Fibroblast of skin of left quadriceps (primary cell): Measurements from ENCODE around the gene XRCC5.

Source experiments
- DNase-seq, 2 experiments: peaks; one replicate each; pipeline ENCODE4 v3.0.0-alpha.2; 2013; ENCODE audit warnings: low read depth in 2 of 2

Gene XRCC5

DNA sequence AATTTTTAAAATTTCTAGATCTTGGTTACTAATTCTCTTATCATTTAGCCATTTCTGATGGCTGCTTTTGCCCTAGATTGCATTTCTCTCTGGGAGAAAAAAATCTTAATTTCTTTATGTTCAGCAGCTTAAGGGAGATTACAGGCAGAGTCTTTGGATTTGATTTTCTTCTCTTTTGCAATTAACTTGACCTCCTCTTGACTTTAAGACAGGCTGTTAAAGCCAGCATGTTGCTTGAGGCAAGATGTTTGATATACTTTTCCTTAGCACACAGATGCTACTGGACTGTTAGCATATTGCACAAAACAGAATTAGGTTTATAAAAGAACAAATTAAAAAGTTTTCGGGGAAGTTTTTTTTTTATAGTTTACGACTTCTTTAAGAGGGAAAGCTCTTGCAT is 50.0 kb downstream of the XRCC5 start:
- no peak for DNase-seq

DNA sequence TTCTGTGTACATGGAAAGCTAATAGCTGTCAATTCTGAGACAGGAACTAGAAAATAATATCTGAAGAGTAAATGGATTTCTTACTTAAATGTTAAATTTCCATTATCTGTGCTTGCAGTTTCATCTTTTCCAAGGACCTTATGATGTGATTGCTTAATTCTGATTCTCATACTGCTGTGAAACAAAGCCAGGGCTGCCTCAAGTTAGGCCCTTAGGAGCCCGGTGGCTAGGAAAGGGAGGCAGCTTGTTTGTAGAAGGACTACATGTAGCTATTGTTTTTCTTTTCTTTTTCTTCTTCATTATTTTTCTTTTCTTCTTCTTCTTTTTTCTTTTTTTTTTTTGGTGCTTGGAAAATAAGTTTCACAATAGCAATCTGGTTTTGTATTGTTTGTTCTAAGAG is 50.5 kb downstream of the XRCC5 start:
- no peak for DNase-seq

DNA sequence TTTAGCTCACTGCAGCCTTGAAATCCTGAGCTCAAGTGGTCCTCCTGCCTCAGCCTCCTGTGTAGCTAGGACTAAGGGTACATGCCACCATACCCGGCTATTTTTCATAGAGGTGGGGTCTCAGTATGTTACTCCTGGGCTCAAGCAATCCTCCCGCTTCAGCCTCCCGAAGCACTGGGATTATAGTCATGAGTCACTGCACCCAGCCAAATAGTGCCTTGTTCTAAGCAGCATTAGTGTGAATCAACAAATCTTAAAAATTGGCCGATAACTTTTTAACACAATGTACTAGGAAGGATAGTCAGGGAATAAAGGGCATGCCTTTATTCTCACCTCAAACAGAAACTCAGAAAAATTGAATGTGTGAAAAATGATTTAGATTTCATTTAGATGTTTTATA is 51.6 kb downstream of the XRCC5 start:
- no peak for DNase-seq

DNA sequence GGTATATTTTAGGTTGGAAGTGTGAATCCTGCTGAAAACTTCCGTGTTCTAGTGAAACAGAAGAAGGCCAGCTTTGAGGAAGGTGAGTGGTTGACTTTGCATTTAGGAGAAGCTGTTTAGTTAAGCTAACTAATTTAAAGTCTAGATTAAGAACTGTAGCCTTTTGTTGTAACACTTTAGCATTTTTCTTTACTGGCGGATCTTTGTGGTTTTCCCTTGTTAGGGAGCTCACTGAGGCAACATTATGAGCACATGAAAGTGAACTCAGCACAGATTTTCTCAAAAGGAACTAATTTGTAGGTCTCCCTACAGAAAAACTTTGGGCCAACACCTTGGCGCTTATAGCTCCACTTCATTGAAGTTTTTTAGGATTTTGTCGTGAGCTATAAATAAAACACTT is 52.8 kb downstream of the XRCC5 start:
- no peak for DNase-seq

DNA sequence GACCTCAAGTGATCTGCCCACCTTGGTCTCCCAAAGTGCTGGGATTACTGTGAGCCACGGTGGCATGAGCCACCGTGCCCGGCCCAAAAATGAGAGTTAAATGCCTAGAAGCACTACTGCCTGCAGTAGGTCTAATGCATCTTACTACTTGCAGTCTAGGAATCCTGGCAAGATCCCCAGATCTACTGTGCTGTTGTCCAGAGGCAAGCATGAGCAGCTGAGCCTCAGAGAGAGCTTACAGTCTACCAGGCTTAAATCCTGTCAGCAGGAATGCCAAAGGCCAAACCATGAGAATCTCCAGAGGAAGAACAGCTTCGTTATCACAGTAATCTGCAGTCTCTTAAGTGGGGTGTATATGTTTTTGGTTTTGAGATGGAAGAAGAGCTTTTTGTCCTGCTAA is 54.4 kb downstream of the XRCC5 start:
- no peak for DNase-seq

DNA sequence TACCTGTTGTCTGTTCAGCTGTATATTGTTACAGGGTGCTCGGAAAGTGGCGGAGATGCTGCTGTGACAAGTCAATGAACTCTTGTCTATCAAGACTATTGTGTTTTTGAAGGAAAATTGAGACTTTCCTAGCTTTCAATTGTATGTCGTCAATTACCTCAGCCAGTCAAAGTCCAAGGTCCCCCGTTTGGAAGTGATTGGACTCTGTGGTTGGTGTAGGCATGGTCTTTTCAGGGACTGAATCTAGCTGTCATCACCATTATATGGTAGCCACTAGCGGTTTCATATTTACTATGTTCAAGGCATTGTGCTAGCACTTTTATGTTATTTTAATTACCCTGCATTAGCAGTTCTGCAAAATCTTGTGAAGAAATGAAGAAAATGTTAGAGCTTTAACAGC is 54.9 kb downstream of the XRCC5 start:
- DNase-seq = no peak

DNA sequence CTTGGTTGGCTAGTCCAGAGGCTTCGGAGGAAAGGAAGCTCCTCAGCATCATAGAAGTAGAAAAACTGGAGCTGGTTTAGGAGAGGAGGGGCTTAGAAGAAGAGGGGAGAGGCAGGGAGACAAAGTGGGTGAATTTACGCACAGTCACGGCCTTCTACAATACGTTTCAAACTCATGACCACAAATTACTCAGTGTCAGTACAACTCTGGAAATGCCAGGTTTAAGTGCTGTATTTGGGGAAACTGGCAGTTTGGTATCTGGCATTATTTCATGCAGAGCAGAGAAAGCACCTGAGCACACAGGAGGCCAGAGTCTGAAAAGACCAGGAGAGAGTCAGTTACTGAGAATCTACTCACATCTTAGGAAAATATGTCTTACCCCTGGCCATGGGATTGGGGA is 55.4 kb downstream of the XRCC5 start:
- no peak for DNase-seq

DNA sequence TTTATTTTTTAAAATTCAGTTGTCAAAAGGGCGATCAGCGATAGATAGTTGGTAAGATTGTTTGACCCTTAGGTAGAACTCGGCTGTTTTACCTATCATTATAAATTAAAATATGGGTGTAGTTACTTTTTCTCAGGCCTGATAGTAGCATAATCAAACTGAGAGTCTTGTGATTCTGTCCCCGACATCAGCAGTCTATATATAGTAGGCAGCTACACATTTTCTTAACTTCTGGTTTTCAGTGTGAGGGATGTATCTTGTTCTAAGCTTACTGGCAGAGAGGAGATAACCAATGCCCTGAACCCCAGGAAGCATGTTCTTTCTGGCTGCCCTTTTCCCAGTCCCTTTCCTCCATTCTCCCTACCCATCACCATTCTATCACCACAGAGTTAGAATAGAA is 56.6 kb downstream of the XRCC5 start:
- DNase-seq = no peak

DNA sequence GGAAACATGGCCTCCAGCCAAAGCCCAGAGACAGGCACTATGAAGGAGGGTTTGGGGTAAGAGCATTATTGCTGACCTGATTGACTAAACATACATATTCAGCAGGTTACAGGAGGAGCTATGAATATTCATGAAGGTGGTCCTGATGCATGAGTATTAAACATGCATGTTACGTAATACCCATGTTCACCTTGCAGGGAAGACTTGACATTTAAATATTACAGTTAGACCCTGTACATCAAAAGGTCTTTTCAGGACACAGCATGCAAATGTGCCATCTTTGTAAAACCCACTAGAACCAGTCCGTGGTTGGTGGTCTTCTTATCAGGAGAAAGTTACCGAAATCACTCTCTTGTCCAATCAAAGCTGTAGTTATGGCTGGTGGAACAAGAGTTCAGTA is 59.9 kb downstream of the XRCC5 start:
- no peak for DNase-seq

DNA sequence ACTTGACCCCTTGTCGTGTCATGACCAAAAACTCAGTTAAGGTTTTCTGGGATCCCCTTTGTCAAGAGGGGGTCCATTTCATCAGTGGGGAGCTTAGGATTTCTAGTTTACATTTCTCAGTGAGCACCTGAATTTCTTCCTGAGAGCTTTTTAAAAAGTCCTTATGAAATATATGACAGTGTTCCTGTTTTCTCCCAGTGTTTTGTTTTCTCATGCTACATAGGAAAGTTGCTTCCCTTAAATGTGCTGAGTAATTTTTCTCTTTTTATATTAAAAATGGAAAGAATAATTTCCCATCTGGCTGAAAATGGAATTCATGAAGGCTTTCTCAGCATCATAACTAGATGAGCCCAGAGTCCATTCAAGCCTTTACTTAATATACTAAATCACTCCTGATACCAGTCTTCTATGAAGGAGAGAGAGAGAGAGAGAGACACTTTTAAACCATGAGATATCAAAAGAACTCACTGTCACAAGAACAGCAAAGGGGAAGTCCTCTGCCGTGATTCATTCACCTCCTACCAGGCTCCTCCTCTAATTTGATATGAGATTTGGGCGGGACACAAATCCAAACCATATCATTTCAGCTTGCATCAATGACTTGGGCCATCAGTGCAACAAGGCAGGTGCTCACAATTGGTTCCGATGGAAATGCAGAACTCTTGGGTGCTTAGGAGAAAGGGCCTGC is 61.1 kb downstream of the XRCC5 start:
- no peak for DNase-seq

DNA sequence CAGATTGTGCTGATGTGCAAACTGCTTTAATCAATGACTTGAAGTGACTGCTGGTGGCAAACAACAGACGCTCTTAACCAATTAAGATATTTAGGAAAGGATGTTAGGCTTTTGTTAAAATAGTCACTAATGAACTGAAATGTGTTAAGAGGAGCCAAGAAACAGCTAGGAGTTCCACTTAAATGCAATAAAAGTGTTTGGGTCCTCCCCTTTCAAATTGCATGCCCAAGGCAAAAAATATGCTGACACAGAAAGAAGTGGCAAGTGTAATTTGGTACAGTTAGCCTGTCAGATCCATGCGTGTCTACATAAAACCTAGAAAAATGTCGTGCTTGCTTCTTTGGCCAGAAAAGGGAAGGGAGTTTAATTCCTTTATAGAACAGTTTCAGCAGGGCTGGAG is 61.9 kb downstream of the XRCC5 start:
- DNase-seq = no peak

DNA sequence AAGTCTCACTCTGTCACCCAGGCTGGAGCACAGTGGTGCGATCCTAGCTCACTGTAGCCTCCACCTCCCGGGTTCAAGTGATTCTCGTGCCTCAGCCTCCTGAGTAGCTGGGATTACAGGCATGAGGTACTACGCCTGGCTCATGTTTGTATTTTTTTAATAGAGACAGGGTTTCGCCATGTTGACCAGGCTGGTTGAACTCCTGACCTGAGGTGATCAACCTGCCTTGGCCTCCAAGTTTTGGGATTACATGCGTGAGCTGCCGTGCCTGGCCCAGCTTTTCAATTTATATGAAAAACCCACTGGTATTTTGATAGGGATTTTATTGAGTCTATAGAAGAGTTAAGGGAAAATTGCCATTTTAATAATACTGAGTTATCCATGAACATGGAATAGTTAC is 63.3 kb downstream of the XRCC5 start:
- no peak for DNase-seq

DNA sequence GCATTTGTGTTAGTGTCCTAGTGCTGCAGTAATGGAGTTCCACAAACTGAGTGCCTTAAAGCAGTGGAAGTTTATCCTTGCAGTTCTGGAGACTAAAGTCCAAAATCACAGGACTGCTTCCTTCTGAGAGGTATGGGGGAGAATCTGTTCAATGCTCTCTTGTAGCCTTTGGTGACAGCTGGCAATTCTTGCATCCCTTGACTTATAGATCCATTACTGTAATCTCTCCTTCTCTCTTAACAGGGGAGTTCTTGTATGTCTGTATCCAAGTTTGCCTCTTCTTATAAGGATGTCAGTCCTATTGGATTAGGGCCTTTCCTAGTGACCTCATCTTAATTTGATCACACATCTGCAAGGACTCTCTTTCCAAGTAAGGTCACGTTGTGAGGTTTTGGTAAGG is 69.9 kb downstream of the XRCC5 start:
- no peak for DNase-seq

DNA sequence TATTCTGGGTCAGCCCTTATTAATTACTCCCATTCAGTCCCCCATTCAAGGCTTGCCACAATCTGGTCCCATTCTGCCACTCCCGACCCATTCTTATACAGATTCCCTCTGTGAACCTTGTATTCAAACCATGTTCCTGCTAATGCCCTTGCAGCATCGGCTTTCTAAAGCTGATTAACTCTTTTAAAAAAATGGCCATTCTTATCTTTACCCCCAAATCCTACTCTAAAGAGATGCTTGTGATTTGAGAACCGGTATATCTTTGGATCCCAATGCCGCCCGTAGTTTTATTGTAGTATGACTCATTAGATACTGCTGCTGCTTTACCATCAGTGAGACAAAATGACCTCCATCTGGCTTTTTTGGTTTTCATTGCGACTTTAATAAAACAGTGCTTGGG is 72.2 kb downstream of the XRCC5 start:
- no peak for DNase-seq

DNA sequence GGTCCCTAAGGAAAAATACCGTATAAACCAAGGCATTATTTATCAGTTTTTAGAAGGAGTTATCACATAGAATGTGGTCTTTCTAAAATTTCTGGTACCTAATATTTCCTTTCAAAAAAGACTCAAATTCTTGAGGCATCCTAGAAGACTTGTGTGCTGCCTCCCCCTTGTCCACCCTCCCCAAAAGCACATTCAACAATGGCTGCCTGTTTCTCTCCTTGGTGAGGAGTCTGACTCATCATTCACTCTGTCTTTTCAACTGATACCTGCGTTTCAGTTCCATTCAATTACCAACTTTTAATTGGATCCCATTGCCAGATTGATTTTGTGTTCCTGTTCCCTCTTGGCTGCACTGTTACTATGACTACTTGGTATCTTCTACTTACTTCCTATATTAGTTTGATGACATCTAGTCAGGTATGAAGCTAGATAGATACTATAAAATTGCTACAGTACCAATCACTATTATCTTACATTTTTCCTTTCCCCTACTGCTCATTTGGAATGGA is 72.9 kb downstream of the XRCC5 start:
- DNase-seq = no peak

DNA sequence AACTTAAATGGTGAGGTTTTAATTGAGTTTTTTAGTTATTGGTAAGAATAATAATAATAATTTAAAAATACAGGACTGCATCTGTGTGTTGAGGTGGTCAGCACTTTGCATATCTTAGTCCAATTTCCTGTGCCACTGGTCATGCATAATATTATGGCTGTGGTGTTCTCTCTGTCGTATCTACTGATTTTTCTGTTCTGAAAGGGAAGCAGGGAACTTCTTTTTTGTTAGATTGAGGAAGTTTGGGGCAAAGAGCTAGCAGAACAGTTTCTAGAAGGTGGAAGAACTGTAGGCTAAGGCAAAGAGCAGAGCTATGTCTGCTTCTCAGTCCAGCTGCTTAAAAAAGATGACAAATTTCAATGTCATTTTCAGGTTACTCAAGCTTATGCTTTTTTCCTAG is 74.3 kb downstream of the XRCC5 start:
- DNase-seq = no peak

DNA sequence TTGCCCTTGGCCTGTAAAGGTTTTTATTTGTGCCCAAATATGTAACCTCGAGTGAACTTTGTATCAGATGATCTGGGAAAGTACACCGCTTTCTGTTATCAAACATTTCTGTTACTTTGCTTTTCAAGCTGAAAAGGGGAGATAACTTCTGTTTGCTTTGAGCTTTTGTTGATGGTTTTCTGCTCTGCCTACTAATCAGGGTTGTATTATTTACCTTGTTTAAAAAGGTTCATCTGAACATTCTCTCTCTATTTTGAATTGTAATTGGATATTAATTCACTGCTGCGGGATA is 79.4 kb downstream of the XRCC5 start:
- DNase-seq = no peak

DNA sequence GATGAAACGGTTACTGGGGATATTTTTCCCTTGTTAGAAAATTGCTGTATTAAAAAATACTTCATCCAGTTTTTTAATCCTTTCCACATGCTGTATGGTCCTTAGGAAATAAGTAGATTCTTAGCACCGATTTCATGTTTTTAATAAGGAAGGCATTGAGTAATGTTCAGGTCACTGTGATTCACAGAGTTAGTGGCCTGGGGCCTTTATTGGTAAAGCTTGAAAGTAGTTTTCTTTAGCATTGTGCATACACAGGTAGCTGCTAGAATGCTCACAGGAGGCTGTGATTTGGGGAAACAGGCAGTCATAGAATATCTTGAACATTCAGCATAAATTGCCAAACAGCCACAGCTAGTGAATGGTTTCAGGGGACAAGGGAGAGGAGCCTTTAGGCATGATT is 79.8 kb downstream of the XRCC5 start:
- peak; percentile 27 to 28 for DNase-seq

DNA sequence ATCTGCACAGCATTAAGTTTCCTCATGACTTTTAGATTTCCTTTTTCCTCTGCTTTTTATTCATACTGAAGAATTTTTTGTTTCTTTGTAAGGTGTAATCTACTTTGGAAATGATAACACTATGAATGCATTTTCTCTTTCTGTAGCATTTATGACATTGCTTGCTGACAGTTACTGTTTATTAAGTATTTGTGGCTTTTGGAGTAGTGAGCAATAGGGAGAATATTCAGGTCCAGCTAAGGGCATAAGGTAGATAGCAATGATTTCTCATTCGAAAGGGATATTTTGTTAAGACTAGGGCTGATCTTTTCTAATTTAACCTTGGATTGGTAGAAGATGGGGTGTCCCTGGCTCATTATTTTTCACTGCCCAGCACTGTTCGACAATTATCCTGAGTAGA is 80.3 kb downstream of the XRCC5 start:
- DNase-seq = no peak

DNA sequence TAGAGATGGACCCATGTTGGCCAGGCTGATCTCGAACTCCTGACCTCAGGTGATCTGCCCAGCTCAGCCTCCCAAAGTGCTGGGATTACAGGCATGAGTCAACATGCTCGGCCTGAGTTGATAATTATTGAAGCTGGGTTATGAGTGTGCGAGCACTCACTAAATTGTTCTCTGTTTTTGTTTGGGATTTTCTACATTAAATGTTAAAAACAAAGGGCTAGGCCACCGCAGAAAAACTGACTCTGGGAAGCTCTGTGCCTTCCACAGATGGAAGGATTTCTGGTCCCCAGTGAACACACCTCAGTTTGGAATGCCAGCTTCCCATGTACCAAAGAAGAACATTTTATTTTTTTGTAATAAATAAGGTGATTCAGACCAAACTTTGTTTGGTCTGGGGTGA is 83.0 kb downstream of the XRCC5 start:
- DNase-seq = no peak

DNA sequence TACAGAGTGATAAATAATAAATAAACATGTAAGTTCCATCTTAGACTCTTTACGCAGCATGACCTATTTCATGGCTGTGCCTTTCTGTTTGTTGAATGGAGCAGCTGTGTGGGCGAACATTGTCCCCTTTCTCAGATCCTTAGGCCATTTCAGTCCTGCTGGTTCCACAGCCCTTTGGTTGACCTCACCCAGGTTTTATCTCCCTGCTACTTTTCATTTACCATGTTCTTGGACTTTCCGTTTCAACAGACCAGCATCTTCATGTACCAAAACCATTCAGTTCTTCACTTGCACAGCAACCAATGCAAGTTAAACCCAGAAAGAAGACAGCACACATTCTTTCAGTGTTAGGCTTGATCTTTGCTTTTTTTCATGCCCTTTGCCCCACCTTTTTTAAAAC is 83.8 kb downstream of the XRCC5 start:
- DNase-seq = no peak

DNA sequence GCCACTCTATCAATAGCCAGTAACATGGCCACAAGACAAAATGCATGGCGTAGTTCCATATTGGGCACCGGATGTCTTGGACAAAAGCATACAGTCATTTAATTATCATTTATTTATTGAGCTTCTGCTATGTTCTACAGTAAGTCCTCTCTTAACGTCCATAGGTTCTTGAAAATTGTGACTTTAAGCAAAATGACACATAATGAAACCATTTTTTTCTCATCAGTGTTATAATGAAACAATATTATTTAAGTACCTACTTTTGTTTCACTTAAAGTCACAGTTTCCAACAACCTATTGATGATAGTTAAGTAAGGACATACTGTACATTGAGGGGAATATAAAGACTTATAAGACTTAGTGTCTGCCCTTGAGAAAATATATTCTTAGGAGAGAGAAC is 84.9 kb downstream of the XRCC5 start:
- DNase-seq = no peak

DNA sequence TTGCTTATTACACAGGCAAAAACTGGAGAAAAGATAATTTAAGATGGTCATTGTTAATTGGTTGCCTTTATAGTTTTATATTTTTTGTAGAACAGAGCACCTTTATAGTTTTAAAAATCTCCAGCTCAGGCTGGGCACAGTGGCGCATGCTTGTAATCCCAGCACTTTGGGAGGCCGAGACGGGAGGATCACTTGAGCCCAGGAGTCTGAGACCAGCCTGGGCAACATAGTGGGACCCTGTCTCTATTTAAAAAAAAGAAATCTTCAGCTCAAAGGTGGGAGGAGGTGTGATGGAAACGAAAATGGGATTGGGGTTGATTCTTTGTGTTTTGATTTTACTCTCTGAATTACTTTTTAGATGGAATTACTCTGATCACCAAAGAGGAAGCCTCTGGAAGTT is 85.4 kb downstream of the XRCC5 start:
- DNase-seq = no peak

DNA sequence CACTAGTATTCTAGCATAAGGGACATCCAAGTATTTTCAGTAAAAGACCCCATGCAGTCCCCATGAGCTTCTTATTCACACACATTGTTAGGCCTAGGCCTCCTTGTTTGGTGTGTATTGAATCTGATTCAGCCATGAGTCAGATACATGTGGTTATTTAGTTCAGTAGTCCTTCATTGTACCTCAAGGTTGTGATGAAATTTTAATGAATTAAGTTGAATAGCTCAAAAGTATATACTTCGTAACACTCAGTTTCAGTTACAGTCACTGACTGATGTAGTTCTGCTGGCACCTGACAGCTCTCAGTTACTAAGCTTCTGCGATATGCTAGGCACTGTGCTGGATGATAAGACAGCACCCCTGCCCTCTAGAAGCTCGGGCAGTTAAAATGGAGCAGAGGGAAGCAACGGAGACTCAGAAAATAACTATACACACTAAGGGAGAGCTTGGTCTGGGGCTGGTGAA is 86.4 kb downstream of the XRCC5 start:
- DNase-seq = peak; percentile 69 to 74
